SK-N-MC (cell line): ENCODE results near the gene RGS7.

Experiments
- EZH2 ChIP-seq: fragments of 200-600 bp; sonication (generic); IDR thresholded peaks from one replicate; pipeline ENCODE4 v1.6.1; 2017; ENCODE audit warnings: antibody characterized with exemption
- POLR2AphosphoS5 ChIP-seq: IDR thresholded peaks from 2 replicates; pipeline ENCODE4 v1.6.1; 2012; ENCODE audit warnings: mild to moderate bottlenecking, low read depth, low read length, borderline replicate concordance

GRCh38 chr1:241079459-241079858 lies 277.5 kb downstream of the RGS7 start:
- TF ChIP-seq POLR2AphosphoS5 (no peak), EZH2 (no peak)
